SK-N-SH treated with all-trans-retinoic acid at 6 μM for 48 hours (cell line): Measurements from ENCODE around the gene CDH4.

ENCODE experiments used
- ATAC-seq: fragments of 200-7000 bp; cut with Tn5 transposase; 3 replicates; pipeline ENCODE4 v1.9.1; 2020; ENCODE audit warnings: mild to moderate bottlenecking, moderate library complexity
- ARNTL ChIP-seq: fragments of 450-650 bp; formaldehyde crosslinking; IDR thresholded peaks from 2 replicates; pipeline ENCODE4 v1.5.0; 2020; ENCODE audit warnings: low read depth, mild to moderate bottlenecking, moderate library complexity, borderline replicate concordance
- BACH2 ChIP-seq: fragments of 250-450 bp; sonication (Bioruptor Pico); IDR thresholded peaks from 2 replicates; pipeline ENCODE4 v1.9.0; 2021; ENCODE audit warnings: mild to moderate bottlenecking, borderline replicate concordance
- CSDC2 ChIP-seq: fragments of 250-450 bp; sonication (Bioruptor Pico); IDR thresholded peaks from 2 replicates; pipeline ENCODE4 v1.5.0; 2020; ENCODE audit warnings: mild to moderate bottlenecking, moderate library complexity
- ESRRG ChIP-seq: fragments of 250-450 bp; sonication (Bioruptor Pico); IDR thresholded peaks from 2 replicates; pipeline ENCODE4 v1.6.1; 2021; ENCODE audit warnings: mild to moderate bottlenecking
- GLIS3 ChIP-seq: fragments of 250-450 bp; sonication (Bioruptor Pico); IDR thresholded peaks from 2 replicates; pipeline ENCODE4 v1.5.0; 2020; ENCODE audit warnings: mild to moderate bottlenecking, moderate library complexity
- ISL1 ChIP-seq: fragments of 250-450 bp; sonication (Bioruptor Pico); IDR thresholded peaks from 2 replicates; pipeline ENCODE4 v2.1.2; 2022; ENCODE audit warnings: mild to moderate bottlenecking, moderate library complexity
- OSR1 ChIP-seq: fragments of 250-450 bp; sonication (Bioruptor Pico); IDR thresholded peaks from 2 replicates; pipeline ENCODE4 v1.8.0; 2022; ENCODE audit warnings: moderate library complexity, mild to moderate bottlenecking, inconsistent platforms
- PATZ1 ChIP-seq: fragments of 250-450 bp; sonication (Bioruptor Pico); IDR thresholded peaks from 2 replicates; pipeline ENCODE4 v1.8.0; 2020; ENCODE audit warnings: mild to moderate bottlenecking, moderate library complexity, borderline replicate concordance
- PPARA ChIP-seq: fragments of 250-450 bp; sonication (Bioruptor Pico); IDR thresholded peaks from 2 replicates; pipeline ENCODE4 v1.5.0; 2020; ENCODE audit warnings: mild to moderate bottlenecking, borderline replicate concordance
- RARB ChIP-seq: fragments of 250-450 bp; sonication (Bioruptor Pico); IDR thresholded peaks from 2 replicates; pipeline ENCODE4 v1.8.0; 2021; ENCODE audit warnings: mild to moderate bottlenecking, moderate library complexity
- SNAI2 ChIP-seq: fragments of 250-450 bp; sonication (Bioruptor Pico); IDR thresholded peaks from 2 replicates; pipeline ENCODE4 v1.5.0; 2020; ENCODE audit warnings: mild to moderate bottlenecking, moderate library complexity
- TCF4 ChIP-seq: fragments of 250-450 bp; sonication (Bioruptor Pico); IDR thresholded peaks from 2 replicates; pipeline ENCODE4 v1.8.0; 2021; ENCODE audit warnings: mild to moderate bottlenecking, moderate library complexity, borderline replicate concordance
- TOX ChIP-seq: fragments of 250-450 bp; sonication (Bioruptor Pico); IDR thresholded peaks from 2 replicates; pipeline ENCODE4 v1.8.0; 2021; ENCODE audit warnings: mild to moderate bottlenecking, moderate library complexity, borderline replicate concordance
- ZC3H10 ChIP-seq: fragments of 250-450 bp; sonication (Bioruptor Pico); IDR thresholded peaks from 2 replicates; pipeline ENCODE4 v1.5.1; 2021; ENCODE audit warnings: mild to moderate bottlenecking, moderate library complexity
- ZFP3 ChIP-seq: fragments of 250-450 bp; sonication (Bioruptor Pico); IDR thresholded peaks from 2 replicates; pipeline ENCODE4 v1.5.0; 2020; ENCODE audit warnings: mild to moderate bottlenecking, moderate library complexity
- ZFP30 ChIP-seq: fragments of 450-650 bp; formaldehyde crosslinking; IDR thresholded peaks from 2 replicates; pipeline ENCODE4 v1.5.0; 2022; ENCODE audit warnings: mild to moderate bottlenecking, moderate library complexity
- ZNF565 ChIP-seq: fragments of 450-650 bp; formaldehyde crosslinking; conservative IDR thresholded peaks from 2 replicates; pipeline ENCODE4 v1.5.0; 2020; ENCODE audit warnings: low read depth, mild to moderate bottlenecking, moderate library complexity
- ZNF70 ChIP-seq: fragments of 450-650 bp; formaldehyde crosslinking; IDR thresholded peaks from 2 replicates; pipeline ENCODE4 v1.5.0; 2020; ENCODE audit warnings: mild to moderate bottlenecking, moderate library complexity
- TF ChIP-seq, protein P1 (sequence below): fragments of 250-450 bp; sonication (Bioruptor Pico); IDR thresholded peaks from 2 replicates; pipeline ENCODE4 v1.5.1; 2020; ENCODE audit warnings: low read depth, mild to moderate bottlenecking, moderate library complexity
- TF ChIP-seq, protein P2 (sequence below): fragments of 250-450 bp; sonication (Bioruptor Pico); IDR thresholded peaks from 2 replicates; pipeline ENCODE4 v1.8.0; 2021; ENCODE audit warnings: low read depth, mild to moderate bottlenecking, moderate library complexity, borderline replicate concordance

Gene CDH4

DNA sequence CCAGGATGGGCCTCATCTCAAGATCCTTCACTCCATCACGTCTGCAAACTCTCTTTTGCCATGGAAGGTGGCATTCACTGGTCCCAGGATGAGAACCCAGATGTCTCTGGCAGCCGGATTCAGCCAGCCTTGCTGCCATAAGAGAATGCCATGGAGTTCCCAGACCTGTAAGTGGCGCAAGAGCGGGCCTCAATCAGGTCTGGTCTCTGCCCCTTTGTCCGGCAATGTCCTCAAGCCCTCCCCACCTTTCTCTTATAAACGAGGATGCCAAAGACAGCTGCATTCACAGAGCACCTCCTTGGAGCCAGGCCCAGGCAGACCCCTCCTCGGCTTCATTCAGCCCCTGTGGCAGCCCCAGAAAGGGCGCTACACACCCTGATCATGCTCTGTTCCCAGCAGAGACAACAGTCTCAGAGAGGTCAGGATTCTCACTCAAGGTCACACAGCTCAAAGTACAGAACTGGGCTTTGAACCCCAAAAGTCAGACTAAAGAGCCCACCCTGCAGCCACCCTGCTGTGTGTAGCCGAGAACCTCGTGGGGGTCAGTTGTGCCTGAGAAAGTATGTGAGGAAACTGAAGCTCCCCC, 549.9 kb downstream of the CDH4 start:
- no peak for ATAC-seq
- no peak for TF ChIP-seq CSDC2
- no peak for TF ChIP-seq RARB
- no peak for TF ChIP-seq ZC3H10 (CRISPR knock-in tag)

- ATAC-seq: no peak
Observed at GRCh38 chr20:61802721-61803311, 550.8 kb downstream of the CDH4 start.

DNA sequence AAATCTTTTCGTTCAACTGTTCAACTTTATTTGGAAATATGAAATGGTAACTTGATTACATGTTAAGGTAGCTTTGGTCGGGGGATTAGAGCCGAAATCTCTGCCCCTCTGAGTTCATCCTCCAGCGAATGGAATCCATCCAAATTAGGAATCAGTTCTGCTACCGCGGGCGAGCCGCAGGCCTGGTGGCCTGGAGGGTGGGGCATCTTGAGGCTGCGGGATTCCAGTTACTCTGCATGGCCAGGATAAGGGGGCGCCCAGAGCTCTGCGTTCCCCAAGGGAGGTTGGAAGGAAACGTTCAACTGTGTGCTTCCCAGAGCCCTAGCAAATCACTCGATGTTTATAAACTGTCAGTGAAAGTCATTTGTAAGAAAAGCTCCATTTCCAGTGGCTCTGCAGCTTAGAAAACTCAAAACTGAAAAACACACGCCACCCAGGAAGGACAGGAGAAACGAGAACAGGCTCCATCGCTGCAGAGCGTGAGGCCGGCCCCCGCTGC, 551.4 kb downstream of the CDH4 start:
- ATAC-seq: no peak
- TF ChIP-seq BACH2 (CRISPR knock-in tag): no peak
- TF ChIP-seq GLIS3 (CRISPR knock-in tag): no peak
- TF ChIP-seq ZNF70 (CRISPR knock-in tag): no peak
- no peak for TF ChIP-seq ISL1 (CRISPR knock-in tag)
- TF ChIP-seq ZNF565 (CRISPR knock-in tag): no peak
- TF ChIP-seq, protein P1, sequence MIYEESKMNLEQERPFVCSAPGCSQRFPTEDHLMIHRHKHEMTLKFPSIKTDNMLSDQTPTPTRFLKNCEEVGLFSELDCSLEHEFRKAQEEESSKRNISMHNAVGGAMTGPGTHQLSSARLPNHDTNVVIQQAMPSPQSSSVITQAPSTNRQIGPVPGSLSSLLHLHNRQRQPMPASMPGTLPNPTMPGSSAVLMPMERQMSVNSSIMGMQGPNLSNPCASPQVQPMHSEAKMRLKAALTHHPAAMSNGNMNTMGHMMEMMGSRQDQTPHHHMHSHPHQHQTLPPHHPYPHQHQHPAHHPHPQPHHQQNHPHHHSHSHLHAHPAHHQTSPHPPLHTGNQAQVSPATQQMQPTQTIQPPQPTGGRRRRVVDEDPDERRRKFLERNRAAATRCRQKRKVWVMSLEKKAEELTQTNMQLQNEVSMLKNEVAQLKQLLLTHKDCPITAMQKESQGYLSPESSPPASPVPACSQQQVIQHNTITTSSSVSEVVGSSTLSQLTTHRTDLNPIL (CRISPR knock-in tag): no peak
- no peak for TF ChIP-seq OSR1 (CRISPR knock-in tag)
- TF ChIP-seq ZFP30 (CRISPR knock-in tag): no peak
- TF ChIP-seq TOX: no peak
- no peak for TF ChIP-seq PATZ1 (CRISPR knock-in tag)
- TF ChIP-seq TCF4: no peak
- TF ChIP-seq, all 23 proteins: peak for 0

More at GRCh38 chr20:61802721-61803311, 550.8 kb downstream of the CDH4 start:
- no peak for TF ChIP-seq PATZ1 (CRISPR knock-in tag)
- TF ChIP-seq PPARA (CRISPR knock-in tag): no peak
- TF ChIP-seq TOX: no peak
- TF ChIP-seq OSR1 (CRISPR knock-in tag): no peak
- TF ChIP-seq, protein P1 (CRISPR knock-in tag): no peak
- no peak for TF ChIP-seq ARNTL
- TF ChIP-seq RARB: no peak
- TF ChIP-seq, protein P2, sequence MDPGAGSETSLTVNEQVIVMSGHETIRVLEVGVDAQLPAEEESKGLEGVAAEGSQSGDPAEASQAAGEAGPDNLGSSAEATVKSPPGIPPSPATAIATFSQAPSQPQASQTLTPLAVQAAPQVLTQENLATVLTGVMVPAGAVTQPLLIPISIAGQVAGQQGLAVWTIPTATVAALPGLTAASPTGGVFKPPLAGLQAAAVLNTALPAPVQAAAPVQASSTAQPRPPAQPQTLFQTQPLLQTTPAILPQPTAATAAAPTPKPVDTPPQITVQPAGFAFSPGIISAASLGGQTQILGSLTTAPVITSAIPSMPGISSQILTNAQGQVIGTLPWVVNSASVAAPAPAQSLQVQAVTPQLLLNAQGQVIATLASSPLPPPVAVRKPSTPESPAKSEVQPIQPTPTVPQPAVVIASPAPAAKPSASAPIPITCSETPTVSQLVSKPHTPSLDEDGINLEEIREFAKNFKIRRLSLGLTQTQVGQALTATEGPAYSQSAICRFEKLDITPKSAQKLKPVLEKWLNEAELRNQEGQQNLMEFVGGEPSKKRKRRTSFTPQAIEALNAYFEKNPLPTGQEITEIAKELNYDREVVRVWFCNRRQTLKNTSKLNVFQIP (CRISPR knock-in tag): no peak
- TF ChIP-seq TCF4: no peak
- TF ChIP-seq ZFP3 (CRISPR knock-in tag): no peak
- TF ChIP-seq CSDC2: no peak
- TF ChIP-seq ESRRG (CRISPR knock-in tag): no peak
- TF ChIP-seq ZNF565 (CRISPR knock-in tag): no peak
- TF ChIP-seq SNAI2 (CRISPR knock-in tag): no peak
- TF ChIP-seq ZFP30 (CRISPR knock-in tag): no peak
- TF ChIP-seq ISL1 (CRISPR knock-in tag): no peak
- TF ChIP-seq ZC3H10 (CRISPR knock-in tag): no peak
